Measurements from ENCODE around the gene NSMCE1. TPM values are rescaled to one million over a fixed set of nuclear protein-coding genes. Genes with fewer than 3 reads are reported as not detected.

The NSMCE1 gene
- total RNA-seq, 2 experiments from 2014 or later = 110 to 127 TPM

- Mint-ChIP-seq H3K27me3 (no peaks in the 10 kb centered on the region), H3K4me1 (peaks cover 37% of the 10 kb centered on the region), H3K4me3 (peak overlapping the region; percentile 90), H3K27ac (peak overlapping the region; percentile 86), H3K9me3 (ENCODE audit: low read depth) (no peaks in the 10 kb centered on the region), H3K36me3 (ENCODE audit: low read depth) (peaks cover 30% of the 10 kb centered on the region)
- DNase-seq = no peak
- POLR2A ChIA-PET = interaction anchor here (0.6 to 1.1 kb wide), 4 partner anchors 39 to 147 kb away, joined by 3 to 6 read pairs (median 4); no protein-coding TSS in a partner anchor
- CTCF ChIA-PET = interaction anchor here (0.6 to 1.5 kb wide), 4 partner anchors 15 to 81 kb away, joined by 3 to 7 read pairs (median 4); no protein-coding TSS in a partner anchor
- no peak for ATAC-seq
- intact Hi-C loops (cut with DNase I, micrococcal nuclease) = loop anchor here in 1 of 2 experiments (1.0 kb wide), 1 partner anchor 30 kb away; no protein-coding TSS in a partner anchor
These were observed 44.2 kb upstream of the NSMCE1 start for GRCh38 chr16:27312580-27313421.

GRCh38 chr16:27311897-27312303 is 43.3 kb upstream of the NSMCE1 start:
- ChIA-PET CTCF (interaction anchor here (1.5 kb wide), 1 partner anchor 14 kb away, joined by 7 read pairs; no protein-coding TSS in a partner anchor), POLR2A (no interaction called here)
- no peak overlapping the region for H3K27ac Mint-ChIP-seq
- intact Hi-C loops (cut with DNase I, micrococcal nuclease) = no loop called here
- ATAC-seq (no peak), DNase-seq (no peak)
- H3K4me1 Mint-ChIP-seq = peaks cover 28% of the 10 kb centered on the region
- H3K36me3 Mint-ChIP-seq (ENCODE audit: low read depth) = peaks cover 22% of the 10 kb centered on the region
- H3K9me3 Mint-ChIP-seq (ENCODE audit: low read depth) = no peaks in the 10 kb centered on the region
- H3K4me3 Mint-ChIP-seq = no peak overlapping the region
- H3K27me3 Mint-ChIP-seq = no peaks in the 10 kb centered on the region

GRCh38 chr16:27311448-27311830 is 42.9 kb upstream of the NSMCE1 start:
- intact Hi-C loops (cut with DNase I, micrococcal nuclease) = no loop called here
- CTCF ChIA-PET = interaction anchor here (1.5 kb wide), 1 partner anchor 13 kb away, joined by 7 read pairs; no protein-coding TSS in a partner anchor
- no peak for DNase-seq
- Mint-ChIP-seq H3K27ac (no peak overlapping the region), H3K9me3 (ENCODE audit: low read depth) (peaks cover 3% of the 10 kb centered on the region), H3K27me3 (no peaks in the 10 kb centered on the region), H3K4me1 (peaks cover 26% of the 10 kb centered on the region), H3K4me3 (no peak overlapping the region), H3K36me3 (ENCODE audit: low read depth) (peaks cover 21% of the 10 kb centered on the region)
- no peak for ATAC-seq
- POLR2A ChIA-PET = no interaction called here

- Mint-ChIP-seq H3K4me1 (peaks cover 20% of the 10 kb centered on the region), H3K9me3 (ENCODE audit: low read depth) (peaks cover 7% of the 10 kb centered on the region), H3K27me3 (no peaks in the 10 kb centered on the region), H3K4me3 (no peak overlapping the region), H3K27ac (no peak overlapping the region), H3K36me3 (ENCODE audit: low read depth) (peaks cover 15% of the 10 kb centered on the region)
- ChIA-PET CTCF (no interaction called here), POLR2A (interaction anchor here (0.9 kb wide), 1 partner anchor 23 kb away, joined by 3 read pairs; no protein-coding TSS in a partner anchor)
- DNase-seq (no peak), ATAC-seq (no peak)
- intact Hi-C loops (cut with DNase I, micrococcal nuclease) = no loop called here
These were observed 42.2 kb upstream of the NSMCE1 start for GRCh38 chr16:27310576-27311447.

- CTCF ChIA-PET = interaction anchor here (1.8 kb wide), 1 partner anchor 17 kb away, joined by 4 read pairs; no protein-coding TSS in a partner anchor
- Mint-ChIP-seq H3K4me3 (no peak overlapping the region), H3K4me1 (peaks cover 14% of the 10 kb centered on the region), H3K27ac (no peak overlapping the region), H3K27me3 (no peaks in the 10 kb centered on the region), H3K9me3 (ENCODE audit: low read depth) (peaks cover 10% of the 10 kb centered on the region), H3K36me3 (ENCODE audit: low read depth) (no peaks in the 10 kb centered on the region)
- POLR2A ChIA-PET = no interaction called here
- no peak for ATAC-seq
- intact Hi-C loops (cut with DNase I, micrococcal nuclease) = no loop called here
- no peak for DNase-seq
These were observed 40.2 kb upstream of the NSMCE1 start for GRCh38 chr16:27308792-27309191.

GRCh38 chr16:27305839-27306442 is 37.4 kb upstream of the NSMCE1 start:
- H3K27ac Mint-ChIP-seq = no peak overlapping the region
- H3K9me3 Mint-ChIP-seq (ENCODE audit: low read depth) = peaks cover 10% of the 10 kb centered on the region
- ChIA-PET CTCF (interaction anchor here (0.6 to 0.7 kb wide), 2 partner anchors 103 to 1251 kb away, joined by 3 read pairs; no protein-coding TSS in a partner anchor), POLR2A (no interaction called here)
- no peaks in the 10 kb centered on the region for H3K4me1 Mint-ChIP-seq
- H3K4me3 Mint-ChIP-seq = no peak overlapping the region
- no peaks in the 10 kb centered on the region for H3K36me3 Mint-ChIP-seq (ENCODE audit: low read depth)
- ATAC-seq (no peak), DNase-seq (no peak)
- no peaks in the 10 kb centered on the region for H3K27me3 Mint-ChIP-seq
- intact Hi-C loops (cut with DNase I, micrococcal nuclease) = no loop called here

- Mint-ChIP-seq H3K27me3 (no peaks in the 10 kb centered on the region), H3K4me1 (no peaks in the 10 kb centered on the region), H3K4me3 (no peak overlapping the region), H3K9me3 (ENCODE audit: low read depth) (peaks cover 10% of the 10 kb centered on the region), H3K36me3 (ENCODE audit: low read depth) (no peaks in the 10 kb centered on the region), H3K27ac (no peak overlapping the region)
- CTCF ChIA-PET = interaction anchor here (0.6 to 1.3 kb wide), 3 partner anchors 15 to 1252 kb away, joined by 3 read pairs; no protein-coding TSS in a partner anchor
- no peak for DNase-seq
- intact Hi-C loops (cut with DNase I, micrococcal nuclease) = no loop called here
- ATAC-seq = no peak
- POLR2A ChIA-PET = no interaction called here
These were observed 36.5 kb upstream of the NSMCE1 start for GRCh38 chr16:27304881-27305745.

GRCh38 chr16:27304102-27304501 is 35.5 kb upstream of the NSMCE1 start:
- H3K4me3 Mint-ChIP-seq = no peak overlapping the region
- POLR2A ChIA-PET = no interaction called here
- H3K27me3 Mint-ChIP-seq = no peaks in the 10 kb centered on the region
- DNase-seq (no peak), ATAC-seq (no peak)
- H3K36me3 Mint-ChIP-seq (ENCODE audit: low read depth) = no peaks in the 10 kb centered on the region
- CTCF ChIA-PET = interaction anchor here (1.2 to 1.3 kb wide), 2 partner anchors 14 to 56 kb away, joined by 3 read pairs; no protein-coding TSS in a partner anchor
- H3K9me3 Mint-ChIP-seq (ENCODE audit: low read depth) = peaks cover 10% of the 10 kb centered on the region
- intact Hi-C loops (cut with DNase I, micrococcal nuclease) = no loop called here
- no peaks in the 10 kb centered on the region for H3K4me1 Mint-ChIP-seq
- no peak overlapping the region for H3K27ac Mint-ChIP-seq

- ChIA-PET CTCF (interaction anchor here (0.5 to 2.1 kb wide), 4 partner anchors 13 to 156 kb away, joined by 3 to 7 read pairs (median 3); no protein-coding TSS in a partner anchor), POLR2A (no interaction called here)
- intact Hi-C loops (cut with DNase I, micrococcal nuclease) = no loop called here
- Mint-ChIP-seq H3K9me3 (ENCODE audit: low read depth) (peaks cover 10% of the 10 kb centered on the region), H3K4me1 (no peaks in the 10 kb centered on the region), H3K36me3 (ENCODE audit: low read depth) (no peaks in the 10 kb centered on the region), H3K27me3 (no peaks in the 10 kb centered on the region), H3K27ac (no peak overlapping the region), H3K4me3 (no peak overlapping the region)
- no peak for DNase-seq
- no peak for ATAC-seq
These were observed 34.9 kb upstream of the NSMCE1 start for GRCh38 chr16:27303256-27304100.

- no peaks in the 10 kb centered on the region for H3K36me3 Mint-ChIP-seq (ENCODE audit: low read depth)
- no peaks in the 10 kb centered on the region for H3K27me3 Mint-ChIP-seq
- H3K27ac Mint-ChIP-seq = no peak overlapping the region
- peaks cover 10% of the 10 kb centered on the region for H3K9me3 Mint-ChIP-seq (ENCODE audit: low read depth)
- DNase-seq (no peak), ATAC-seq (no peak)
- ChIA-PET POLR2A (interaction anchor here (0.6 kb wide), 1 partner anchor 121 kb away, joined by 3 read pairs; no protein-coding TSS in a partner anchor), CTCF (interaction anchor here (0.6 to 2.1 kb wide), 4 partner anchors 15 to 1327 kb away, joined by 3 to 7 read pairs (median 3); no protein-coding TSS in a partner anchor)
- intact Hi-C loops (cut with DNase I, micrococcal nuclease) = no loop called here
- no peak overlapping the region for H3K4me3 Mint-ChIP-seq
- no peaks in the 10 kb centered on the region for H3K4me1 Mint-ChIP-seq
These were observed 33.6 kb upstream of the NSMCE1 start for GRCh38 chr16:27302126-27302525.

All from activated CD4-positive, alpha-beta T cell treated with anti-CD3 and anti-CD28 coated beads for 36 hours (primary cell).